Superior temporal gyrus (tissue), 1 donor: ENCODE data around the gene PCBD2.
"Not testable (repeated sequence)": the region's sequence is repeated elsewhere in the genome, so short reads cannot be mapped to it uniquely, and the experiment has no call there.

Source experiments
- DNase-seq: peaks from one replicate; pipeline ENCODE4 v3.0.0-alpha.2; 2016; ENCODE audit errors: extremely low spot score

PCBD2 gene

GRCh38 chr5:134963098-134963497 is 58.2 kb downstream of the PCBD2 start:
- DNase-seq: no peak

- DNase-seq: no peak
These were observed 59.7 kb downstream of the PCBD2 start for GRCh38 chr5:134964359-134965270.

GRCh38 chr5:134965271-134965825 is 60.4 kb downstream of the PCBD2 start:
- DNase-seq: no peak

- no peak for DNase-seq
These were observed 62.7 kb downstream of the PCBD2 start, which contains the start of gene CATSPER3 for GRCh38 chr5:134967607-134968006. CATSPER3 (plus strand) TSS chr5:134967907; CDS start chr5:134967992, 85 bp downstream.

- no peak for DNase-seq
These were observed 63.1 kb downstream of the PCBD2 start for GRCh38 chr5:134968055-134968454.

- DNase-seq: no peak
These were observed 64.2 kb downstream of the PCBD2 start for GRCh38 chr5:134969166-134969565.

GRCh38 chr5:134975078-134975715 is 70.3 kb downstream of the PCBD2 start:
- DNase-seq: no peak

- no peak for DNase-seq
These were observed 70.9 kb downstream of the PCBD2 start for GRCh38 chr5:134975843-134976242.

GRCh38 chr5:134976841-134977240 is 71.9 kb downstream of the PCBD2 start:
- DNase-seq: no peak

- DNase-seq: no peak
These were observed 74.5 kb downstream of the PCBD2 start for GRCh38 chr5:134979416-134979815.

- no peak for DNase-seq
These were observed 77.3 kb downstream of the PCBD2 start for GRCh38 chr5:134982230-134982629.

- no peak for DNase-seq
These were observed 84.4 kb downstream of the PCBD2 start for GRCh38 chr5:134989266-134989830.

GRCh38 chr5:134990183-134990582 is 85.3 kb downstream of the PCBD2 start:
- DNase-seq: not testable (repeated sequence)

GRCh38 chr5:134992148-134992547 is 87.2 kb downstream of the PCBD2 start:
- no peak for DNase-seq

GRCh38 chr5:134993161-134993560 is 88.2 kb downstream of the PCBD2 start:
- no peak for DNase-seq

- no peak for DNase-seq
These were observed 89.7 kb downstream of the PCBD2 start for GRCh38 chr5:134994560-134995156.

GRCh38 chr5:134995850-134996402 is 91.0 kb downstream of the PCBD2 start:
- DNase-seq: no peak

GRCh38 chr5:134997015-134997414 is 92.1 kb downstream of the PCBD2 start:
- DNase-seq: no peak

- not testable (repeated sequence) for DNase-seq
These were observed 93.1 kb downstream of the PCBD2 start for GRCh38 chr5:134998068-134998467.

- no peak for DNase-seq
These were observed 99.4 kb downstream of the PCBD2 start for GRCh38 chr5:135004376-135004775.

- DNase-seq: no peak
These were observed 100.1 kb downstream of the PCBD2 start for GRCh38 chr5:135005076-135005475.

GRCh38 chr5:135007305-135007704 is 102.4 kb downstream of the PCBD2 start:
- no peak for DNase-seq
